OCI-LY3 (cell line): ENCODE measurements around the gene DOCK11.

Experiments
- H2AFZ ChIP-seq: fragments of 200-600, 300-600 bp; shearing (Covaris generic); 2 replicates; pipeline ENCODE4 v1.6.0; 2014; ENCODE audit warnings: antibody characterized with exemption, low read depth, low read length
- H3K27ac ChIP-seq: fragments of 200-600, 300-600 bp; sonication (generic); 2 replicates; pipeline ENCODE4 v1.5.1; 2014; ENCODE audit warnings: mild to moderate bottlenecking, low read length, moderate library complexity, mixed read lengths
- H3K27me3 ChIP-seq: fragments of 200-600, 300-600 bp; sonication (generic); 2 replicates; pipeline ENCODE4 v1.6.1; 2014; ENCODE audit warnings: low read depth, low read length, mixed read lengths
- H3K36me3 ChIP-seq: fragments of 200-600, 300-600 bp; sonication (generic); replicated peaks from 2 replicates; pipeline ENCODE3; 2014; ENCODE audit warnings: low read depth, low read length, mixed read lengths
- H3K4me1 ChIP-seq: fragments of 300-600, 200-600 bp; sonication (generic); 2 replicates; pipeline ENCODE4 v1.6.1; 2014; ENCODE audit warnings: low read length, mixed read lengths
- H3K4me2 ChIP-seq: fragments of 200-600, 300-600 bp; sonication (generic); 2 replicates; pipeline ENCODE4 v1.6.1; 2014; ENCODE audit warnings: low read length, mixed read lengths
- H3K4me3 ChIP-seq: fragments of 300-600, 200-600 bp; sonication (generic); 2 replicates; pipeline ENCODE4 v1.5.1; 2014; ENCODE audit warnings: antibody characterized with exemption, mild to moderate bottlenecking, low read length, moderate library complexity
- H3K79me2 ChIP-seq: fragments of 300-600, 200-600 bp; shearing (Covaris generic); 2 replicates; pipeline ENCODE4 v1.6.1; 2014; ENCODE audit warnings: mild to moderate bottlenecking, low read length, mixed read lengths
- H3K9ac ChIP-seq: fragments of 300-600, 200-600 bp; shearing (Covaris generic); 2 replicates; pipeline ENCODE4 v1.6.0; 2014; ENCODE audit warnings: mild to moderate bottlenecking, low read length, moderate library complexity
- H3K9me3 ChIP-seq: fragments of 200-600, 300-600 bp; shearing (Covaris generic); 2 replicates; pipeline ENCODE4 v1.6.1; 2014; ENCODE audit warnings: low read length, mixed read lengths; ENCODE audit not compliant: insufficient read depth
- H4K20me1 ChIP-seq: fragments of 200-600, 300-600 bp; sonication (generic); 2 replicates; pipeline ENCODE4 v1.6.1; 2016; ENCODE audit warnings: low read length, mixed read lengths; ENCODE audit not compliant: insufficient read depth
- CTCF ChIP-seq: fragments of 200-600, 300-600 bp; sonication (generic); IDR thresholded peaks from 2 replicates; pipeline ENCODE4 v1.5.1; 2014; ENCODE audit warnings: antibody characterized with exemption, low read length, low read depth
- EZH2phosphoT487 ChIP-seq: fragments of 200-600 bp; shearing (Covaris generic); IDR thresholded peaks from 2 replicates; pipeline ENCODE4 v1.6.1; 2018; ENCODE audit warnings: antibody characterized with exemption, mixed run types, low read depth

The DOCK11 gene

GRCh38 chrX:118623062-118623461 is 127.4 kb downstream of the DOCK11 start:
- no peaks in the 10 kb centered on the region for H3K9me3 ChIP-seq
- H4K20me1 ChIP-seq: no peaks in the 10 kb centered on the region
- no peaks in the 10 kb centered on the region for H3K79me2 ChIP-seq
- H3K27ac ChIP-seq: no peak overlapping the region
- no peak overlapping the region for H3K9ac ChIP-seq
- H3K27me3 ChIP-seq: no peaks in the 10 kb centered on the region
- H3K4me3 ChIP-seq: no peak overlapping the region
- TF ChIP-seq EZH2phosphoT487 (no peak), CTCF (no peak)
- no peaks in the 10 kb centered on the region for H3K36me3 ChIP-seq
- no peaks in the 10 kb centered on the region for H3K4me1 ChIP-seq
- H2AFZ ChIP-seq: no peak overlapping the region
- no peak overlapping the region for H3K4me2 ChIP-seq

GRCh38 chrX:118626346-118626745 is 130.7 kb downstream of the DOCK11 start:
- Histone ChIP-seq H3K79me2 (no peaks in the 10 kb centered on the region), H3K27me3 (no peaks in the 10 kb centered on the region), H2AFZ (no peak overlapping the region), H3K36me3 (no peaks in the 10 kb centered on the region), H3K4me1 (peaks cover 2% of the 10 kb centered on the region), H3K4me2 (no peak overlapping the region), H3K9me3 (no peaks in the 10 kb centered on the region), H3K9ac (no peak overlapping the region), H3K27ac (no peak overlapping the region), H4K20me1 (no peaks in the 10 kb centered on the region), H3K4me3 (no peak overlapping the region)
- no peak for TF ChIP-seq CTCF
- no peak for TF ChIP-seq EZH2phosphoT487

DNA sequence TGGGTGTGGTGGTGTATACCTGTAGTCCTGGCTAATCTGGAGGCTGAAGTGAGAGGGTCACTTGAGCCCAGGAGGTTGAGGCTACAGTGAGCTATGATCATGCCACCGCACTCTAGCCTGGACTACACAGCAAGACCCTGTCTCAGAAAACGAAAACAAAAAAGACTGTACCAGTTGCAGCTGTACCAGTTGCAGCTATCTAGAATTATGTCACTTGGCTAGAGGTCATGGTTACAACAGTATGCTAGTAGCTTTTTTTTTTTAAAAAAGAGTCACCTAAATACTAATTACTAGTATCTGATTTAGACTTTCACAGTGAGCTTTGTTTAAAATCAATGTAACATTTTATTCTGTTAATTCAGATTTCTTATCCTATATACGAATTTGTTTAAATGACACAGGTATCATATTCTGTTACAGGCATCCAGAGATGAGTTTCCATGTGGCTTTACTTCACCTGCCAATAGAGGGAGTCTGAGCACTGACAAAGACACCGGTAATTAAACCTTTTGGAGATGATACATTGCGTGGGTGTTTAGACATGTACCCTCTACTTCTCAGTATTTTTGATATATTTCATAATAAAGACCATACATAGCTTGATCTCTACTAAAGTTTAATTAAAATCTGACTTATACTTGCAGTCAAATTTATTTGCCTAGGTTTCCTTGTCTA is 131.6 kb downstream of the DOCK11 start:
- no peaks in the 10 kb centered on the region for H3K9me3 ChIP-seq
- peak; percentile 76 for TF ChIP-seq CTCF
- no peak for TF ChIP-seq EZH2phosphoT487
- no peak overlapping the region for H3K9ac ChIP-seq
- no peak overlapping the region for H2AFZ ChIP-seq
- H3K4me3 ChIP-seq: no peak overlapping the region
- H3K79me2 ChIP-seq: no peaks in the 10 kb centered on the region
- H3K27me3 ChIP-seq: no peaks in the 10 kb centered on the region
- peaks cover 11% of the 10 kb centered on the region for H3K4me1 ChIP-seq
- H3K4me2 ChIP-seq: no peak overlapping the region
- no peak overlapping the region for H3K27ac ChIP-seq
- no peaks in the 10 kb centered on the region for H4K20me1 ChIP-seq
- peaks cover 2% of the 10 kb centered on the region for H3K36me3 ChIP-seq

DNA sequence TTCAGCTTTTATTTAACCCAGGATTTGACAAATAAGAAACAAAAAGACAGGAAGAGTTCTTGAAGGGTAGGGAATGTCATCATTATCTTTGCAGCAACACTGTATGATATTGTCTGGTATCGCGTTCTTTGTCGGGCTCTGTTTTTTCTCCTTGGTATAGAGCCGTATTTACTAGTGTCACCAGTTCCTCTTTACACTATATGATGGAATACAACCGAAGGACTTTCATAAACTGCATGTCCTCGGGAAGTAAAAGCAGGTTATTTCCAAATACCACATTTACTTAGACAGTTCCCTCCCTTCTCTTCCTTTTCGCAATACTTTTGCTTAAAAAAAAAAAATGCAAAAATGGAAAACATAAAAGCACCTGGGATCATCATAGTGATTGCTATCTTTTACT is 135.2 kb downstream of the DOCK11 start:
- H3K4me3 ChIP-seq: no peak overlapping the region
- H3K36me3 ChIP-seq: peaks cover 13% of the 10 kb centered on the region
- H3K27me3 ChIP-seq: no peaks in the 10 kb centered on the region
- H3K4me1 ChIP-seq: peaks cover 32% of the 10 kb centered on the region
- TF ChIP-seq CTCF (no peak), EZH2phosphoT487 (no peak)
- no peak overlapping the region for H3K4me2 ChIP-seq
- H3K9ac ChIP-seq: no peak overlapping the region
- H3K79me2 ChIP-seq: no peaks in the 10 kb centered on the region
- H2AFZ ChIP-seq: no peak overlapping the region
- H3K27ac ChIP-seq: no peak overlapping the region
- H3K9me3 ChIP-seq: no peaks in the 10 kb centered on the region
- no peaks in the 10 kb centered on the region for H4K20me1 ChIP-seq
